GM19035 (cell line): ENCODE data around the gene CNTNAP1.

Source experiments
- ATAC-seq: cut with Tn5 transposase; IDR thresholded peaks from one replicate; pipeline ENCODE4 v1.9.1; 2021; ENCODE audit not compliant: unreplicated experiment

Gene CNTNAP1

DNA sequence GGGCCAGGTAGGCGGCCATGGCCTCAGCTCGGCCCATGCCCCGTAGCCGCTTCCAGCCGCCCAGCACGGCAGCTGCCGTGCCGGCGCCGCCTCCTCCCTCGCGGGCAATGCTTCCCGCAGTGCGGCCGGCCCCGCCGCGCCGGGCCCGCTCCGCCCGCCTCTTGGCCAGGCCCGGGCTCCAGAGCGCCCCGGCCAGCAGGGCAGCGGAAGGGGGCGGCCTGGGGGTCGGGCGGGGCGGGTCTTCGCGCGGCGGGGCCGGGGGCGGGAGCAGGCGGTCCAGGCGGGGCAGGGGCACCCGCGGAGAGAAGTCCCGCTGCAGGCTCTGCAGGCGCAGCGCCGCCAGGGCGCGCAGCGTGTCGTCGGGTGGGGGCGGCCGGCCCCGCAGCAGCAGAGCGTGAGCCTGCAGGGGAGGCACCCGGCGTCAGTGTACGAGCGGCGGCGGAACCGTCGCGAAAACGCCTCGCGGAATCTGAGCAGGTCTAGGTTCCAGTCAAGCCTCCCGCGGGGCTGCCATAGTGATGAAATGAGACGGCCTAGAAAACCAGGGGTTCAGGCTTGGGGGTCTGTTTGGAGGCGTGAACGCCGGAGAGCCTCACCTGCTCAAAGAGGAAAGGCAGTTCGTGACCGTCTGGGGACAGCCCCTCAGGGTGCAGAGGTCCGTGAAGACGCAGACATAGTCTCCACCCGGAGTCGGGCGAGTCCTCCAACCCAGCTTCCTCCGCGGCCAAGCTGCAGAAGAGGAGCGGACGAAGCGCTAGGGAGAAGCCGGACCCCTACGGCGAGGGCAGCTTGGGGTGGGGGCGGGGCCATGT lies 12.1 kb upstream of the CNTNAP1 start:
- ATAC-seq, result no peak

DNA sequence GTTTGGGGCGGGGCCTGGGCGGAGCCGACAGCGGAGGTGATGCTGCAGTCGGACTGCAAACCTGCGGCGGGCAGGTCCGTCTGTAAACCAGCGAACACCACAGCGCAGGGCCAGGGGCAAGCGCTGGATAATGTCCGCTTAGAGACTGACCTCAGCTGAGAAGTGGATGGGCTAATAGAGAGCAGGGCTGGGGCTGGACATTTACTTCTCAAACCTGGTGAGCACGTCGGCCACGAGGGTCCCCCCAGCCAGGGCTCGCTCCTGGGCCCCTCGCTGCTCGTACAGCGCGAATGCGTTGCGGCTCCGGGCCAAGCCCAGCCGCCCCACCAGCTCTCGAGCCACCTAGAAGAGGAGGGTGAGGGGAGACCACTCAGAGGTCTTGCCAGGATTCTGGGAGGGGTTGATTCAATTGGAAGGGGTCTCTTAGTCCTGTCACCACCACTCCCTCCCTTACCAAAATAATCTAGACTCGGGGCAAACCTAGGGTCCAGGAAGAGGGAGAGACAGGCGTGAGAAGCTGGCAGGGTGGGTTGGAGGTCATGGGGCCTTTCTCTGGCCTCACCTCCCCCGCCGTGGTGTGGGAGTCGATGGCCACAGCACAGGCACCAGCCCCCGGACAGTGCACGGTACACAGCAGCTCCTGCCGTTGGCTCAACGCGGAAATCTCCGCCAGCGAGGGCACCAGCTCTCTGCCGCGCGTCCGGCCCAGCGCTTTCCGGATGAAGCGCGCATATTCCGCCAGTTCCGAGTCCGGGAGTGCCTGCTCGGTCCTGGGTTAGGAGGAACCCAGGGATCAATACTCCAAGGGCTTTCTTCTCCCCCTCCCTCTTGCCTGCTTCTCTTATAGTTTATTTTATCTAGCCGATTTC lies 11.3 kb upstream of the CNTNAP1 start:
- ATAC-seq, result no peak

- no peak for ATAC-seq
Observed at GRCh38 chr17:42672038-42672437, 10.3 kb upstream of the CNTNAP1 start.

DNA sequence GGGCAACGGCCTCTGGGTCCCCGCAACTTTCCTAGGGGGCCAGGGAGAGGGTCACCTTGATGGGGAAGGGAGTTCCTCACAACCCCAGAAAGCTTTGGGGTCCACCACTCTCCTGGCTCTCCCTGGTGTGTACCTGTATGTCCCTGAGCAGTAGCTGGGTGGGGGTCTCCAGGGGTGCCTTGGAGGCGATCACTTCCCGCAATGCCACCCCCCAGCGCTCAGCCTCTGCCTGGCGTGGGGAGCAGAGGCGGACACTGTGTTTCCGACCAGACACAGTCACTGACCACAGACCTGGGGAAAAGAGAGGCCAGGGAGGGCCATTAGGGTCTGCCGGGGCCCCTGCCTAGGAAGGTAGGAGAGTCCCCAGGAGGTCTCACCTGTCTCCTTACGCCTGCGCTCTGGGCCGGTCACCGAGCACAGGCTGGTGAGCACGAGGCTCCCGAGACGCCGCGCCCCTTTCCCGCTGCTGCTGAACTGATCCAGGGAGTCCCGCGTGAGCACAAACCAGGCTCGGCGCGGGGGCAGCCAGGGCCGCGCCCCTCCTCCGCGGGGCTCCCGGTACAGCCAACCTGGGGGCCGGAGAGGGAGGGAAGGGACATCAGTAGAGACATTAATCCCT lies 9.0 kb upstream of the CNTNAP1 start:
- no peak for ATAC-seq

DNA sequence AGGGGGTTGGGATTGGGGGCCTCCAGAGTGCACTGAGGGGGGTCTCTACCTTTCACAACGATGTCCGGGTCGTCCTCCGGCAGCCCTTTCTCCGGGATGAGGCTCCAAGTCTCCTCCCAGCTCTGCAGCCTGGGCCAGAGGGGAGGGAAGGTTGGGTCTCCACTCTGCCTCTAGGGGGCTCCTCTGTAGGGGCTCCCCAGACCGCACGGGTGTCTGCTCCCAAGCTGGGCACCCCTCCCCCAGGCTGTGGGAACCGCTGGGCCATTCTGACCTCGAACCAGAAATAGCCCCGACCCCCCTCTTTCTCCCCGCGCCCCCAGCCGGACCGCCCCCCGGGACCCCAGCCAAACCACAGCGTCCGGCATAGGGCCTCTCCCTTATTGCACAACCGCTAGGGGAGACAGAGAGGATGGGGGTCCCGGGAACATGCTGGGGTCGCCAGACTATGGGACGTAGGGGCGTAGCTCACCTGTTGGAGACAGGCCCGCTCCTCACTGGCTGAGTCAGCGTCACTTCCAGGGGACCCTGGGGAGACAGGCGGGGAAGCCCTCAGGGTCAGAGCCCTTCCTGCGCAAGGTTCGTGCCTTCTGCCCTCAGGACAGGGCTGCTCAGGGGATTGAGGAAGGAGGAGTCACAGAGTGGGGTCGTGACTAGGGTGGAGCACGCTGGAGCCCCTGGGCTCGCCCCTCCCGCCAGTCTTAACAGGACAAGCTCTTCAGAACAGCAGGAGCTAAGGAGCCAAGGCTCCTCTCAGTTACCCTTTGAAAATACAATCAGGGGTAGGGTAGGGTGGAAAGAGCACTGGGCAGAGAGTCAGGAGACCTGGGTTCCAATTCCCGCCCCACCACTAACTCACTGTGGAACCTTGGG lies 8.2 kb upstream of the CNTNAP1 start:
- ATAC-seq, result no peak

GRCh38 chr17:42674755-42675347 lies 7.5 kb upstream of the CNTNAP1 start:
- no peak for ATAC-seq

GRCh38 chr17:42675348-42675964 lies 6.9 kb upstream of the CNTNAP1 start:
- ATAC-seq, result no peak

- ATAC-seq, result no peak
Observed at GRCh38 chr17:42675965-42676423, 6.3 kb upstream of the CNTNAP1 start.

- no peak for ATAC-seq
Observed at GRCh38 chr17:42676424-42677011, 5.8 kb upstream of the CNTNAP1 start, which contains the start of gene PLEKHH3. Gene PLEKHH3, minus strand, starts transcription at chr17:42676994. Its CDS starts 431 bp downstream, at chr17:42676563.

DNA sequence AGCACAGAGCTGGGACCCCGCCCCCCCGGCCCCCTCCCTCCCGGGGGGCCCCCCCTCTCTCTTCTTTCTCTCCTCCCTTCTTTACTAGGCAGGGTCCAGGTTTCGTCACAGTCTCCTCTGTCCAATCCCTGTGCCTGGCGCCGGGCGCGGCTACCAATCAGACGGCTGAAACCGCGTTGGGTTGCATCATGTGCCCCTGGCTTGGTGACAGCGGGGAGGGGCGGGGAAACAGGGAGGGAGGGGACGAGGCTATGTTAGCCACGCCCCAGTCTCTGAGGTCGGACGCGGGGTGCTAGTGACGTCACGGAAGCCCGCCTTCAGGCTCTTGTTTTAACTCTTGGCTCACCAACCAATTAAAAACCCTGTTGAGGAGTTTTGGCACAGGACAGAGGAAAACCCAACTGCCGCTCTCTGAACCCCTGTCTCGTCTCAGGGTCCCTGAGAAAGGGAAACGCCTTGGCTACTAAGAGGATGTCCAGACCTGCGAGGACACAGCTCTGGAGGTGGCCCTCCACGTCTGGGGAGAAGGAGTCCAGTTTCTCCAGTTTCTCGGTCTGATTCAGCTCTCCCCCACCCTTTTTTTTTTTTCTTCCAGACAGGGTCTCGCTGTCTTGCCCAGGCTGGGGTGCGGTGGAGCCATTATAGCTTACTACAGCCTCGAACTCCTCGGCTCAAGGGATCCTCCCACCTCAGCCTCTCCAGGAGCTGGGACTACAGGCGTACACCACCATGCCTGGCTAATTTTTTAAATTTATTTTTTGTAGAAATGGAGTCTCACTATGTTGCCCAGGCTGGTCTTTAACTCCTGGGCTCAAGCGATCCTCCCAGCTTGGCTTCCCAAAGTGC lies 5.1 kb upstream of the CNTNAP1 start:
- peak; percentile 67 for ATAC-seq

GRCh38 chr17:42677921-42678781 lies 4.2 kb upstream of the CNTNAP1 start:
- ATAC-seq, result no peak

- no peak for ATAC-seq
Observed at GRCh38 chr17:42678951-42679491, 3.3 kb upstream of the CNTNAP1 start.

DNA sequence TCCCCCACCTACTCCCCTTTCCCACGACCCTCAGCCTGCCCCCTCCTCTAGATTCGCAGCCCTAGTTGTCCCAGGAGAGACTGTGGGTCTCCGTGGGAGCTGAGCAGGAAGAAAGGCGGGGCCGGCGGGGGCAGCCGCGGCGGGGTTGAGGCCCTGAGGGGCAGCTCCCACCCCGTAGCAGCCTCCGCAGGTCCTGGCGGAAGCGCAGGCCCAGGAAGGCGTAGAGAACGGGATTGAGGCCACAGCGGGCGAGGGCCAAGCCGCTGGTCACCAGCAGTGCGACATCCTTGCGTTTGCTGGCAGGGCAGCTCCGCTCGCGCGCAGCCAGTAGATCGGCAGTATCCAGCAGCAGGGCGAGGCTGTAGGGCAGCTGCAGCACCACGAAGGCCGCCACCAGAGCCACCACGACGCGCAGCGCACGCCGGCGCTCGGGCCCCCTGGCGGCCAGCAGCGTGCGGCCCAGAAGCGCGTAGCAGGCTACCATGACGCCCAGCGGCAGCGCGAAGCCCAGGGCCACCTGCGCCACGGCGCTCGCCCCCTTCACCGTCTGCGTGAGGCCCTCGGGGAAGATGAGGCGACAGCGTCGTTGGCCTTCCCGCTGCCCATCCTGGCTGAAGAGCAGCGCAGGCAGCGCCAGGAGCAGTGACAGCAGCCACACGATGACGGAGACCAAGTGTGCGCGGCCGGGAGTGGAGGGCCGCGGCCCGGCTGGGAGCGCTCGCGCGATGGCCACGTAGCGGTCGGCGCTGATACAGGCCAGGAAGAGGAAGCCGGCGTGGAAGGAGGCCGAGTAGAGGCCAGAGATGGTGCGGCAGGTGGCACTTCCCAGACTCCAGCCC lies 2.6 kb upstream of the CNTNAP1 start:
- peak; percentile 21 for ATAC-seq

DNA sequence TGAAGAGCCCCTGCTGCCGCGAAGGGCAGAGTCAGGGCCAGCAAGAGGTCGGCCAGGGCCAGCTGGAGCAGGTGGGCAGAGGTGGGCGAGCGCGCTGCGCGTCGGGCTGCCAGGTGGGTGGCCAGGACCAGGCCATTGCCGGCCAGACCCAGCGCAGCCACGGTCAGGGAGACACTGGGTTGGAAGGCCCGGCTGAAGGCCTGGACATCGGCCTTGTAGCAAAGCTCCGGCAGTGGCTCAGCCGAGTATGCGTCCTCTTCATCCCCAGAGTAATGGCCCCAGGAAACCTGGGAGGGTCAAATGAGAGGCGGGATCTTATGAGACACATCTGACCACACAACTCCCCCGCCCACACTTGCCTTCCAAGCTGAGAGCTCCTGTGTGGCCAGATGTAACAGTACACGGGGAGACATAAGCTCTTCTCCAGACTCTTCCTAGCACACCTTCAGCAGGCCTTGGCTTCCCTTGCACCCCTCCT lies 2.0 kb upstream of the CNTNAP1 start:
- no peak for ATAC-seq

DNA sequence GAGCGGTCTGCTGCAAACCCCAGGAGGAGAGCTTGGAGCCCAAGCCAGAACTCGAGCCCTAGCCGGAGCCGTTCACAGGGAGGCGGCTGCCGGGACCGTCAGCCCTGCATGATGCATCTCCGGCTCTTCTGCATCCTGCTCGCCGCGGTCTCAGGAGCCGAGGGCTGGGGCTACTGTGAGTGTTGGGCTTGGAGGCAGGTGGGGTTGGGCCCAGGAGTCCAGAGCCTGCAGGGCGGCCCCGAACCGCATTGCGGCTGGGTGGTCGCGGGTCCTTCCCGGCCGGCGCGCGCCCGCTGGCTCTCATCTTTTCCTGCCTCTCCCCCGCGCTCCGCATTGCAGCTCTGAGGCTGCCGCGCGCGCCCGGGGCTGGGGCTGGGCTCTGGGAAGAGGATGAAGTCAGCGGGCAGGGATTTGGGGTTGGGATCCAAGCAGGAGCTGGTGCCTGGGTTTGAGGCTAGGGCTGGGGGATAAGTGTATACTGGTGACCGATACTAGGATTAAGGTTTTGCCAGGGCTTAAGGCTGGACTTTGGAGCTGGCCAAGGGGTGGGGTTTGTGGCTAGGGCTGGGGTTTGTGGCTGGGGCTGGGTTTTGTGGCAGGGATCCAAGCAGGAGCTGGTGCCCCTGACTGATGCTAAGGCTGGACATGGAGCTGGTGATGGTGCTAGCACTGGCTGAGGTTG lies 532 bp downstream of the CNTNAP1 start:
- no peak for ATAC-seq
